Measurements from ENCODE around the gene CACTIN. TPM values are rescaled to one million over a fixed set of nuclear protein-coding genes. Genes with fewer than 3 reads are reported as not detected.

Gene CACTIN
- 21.2 and 24.3 TPM in 2 replicates for total RNA-seq (2012; rRNA removed)

DNA sequence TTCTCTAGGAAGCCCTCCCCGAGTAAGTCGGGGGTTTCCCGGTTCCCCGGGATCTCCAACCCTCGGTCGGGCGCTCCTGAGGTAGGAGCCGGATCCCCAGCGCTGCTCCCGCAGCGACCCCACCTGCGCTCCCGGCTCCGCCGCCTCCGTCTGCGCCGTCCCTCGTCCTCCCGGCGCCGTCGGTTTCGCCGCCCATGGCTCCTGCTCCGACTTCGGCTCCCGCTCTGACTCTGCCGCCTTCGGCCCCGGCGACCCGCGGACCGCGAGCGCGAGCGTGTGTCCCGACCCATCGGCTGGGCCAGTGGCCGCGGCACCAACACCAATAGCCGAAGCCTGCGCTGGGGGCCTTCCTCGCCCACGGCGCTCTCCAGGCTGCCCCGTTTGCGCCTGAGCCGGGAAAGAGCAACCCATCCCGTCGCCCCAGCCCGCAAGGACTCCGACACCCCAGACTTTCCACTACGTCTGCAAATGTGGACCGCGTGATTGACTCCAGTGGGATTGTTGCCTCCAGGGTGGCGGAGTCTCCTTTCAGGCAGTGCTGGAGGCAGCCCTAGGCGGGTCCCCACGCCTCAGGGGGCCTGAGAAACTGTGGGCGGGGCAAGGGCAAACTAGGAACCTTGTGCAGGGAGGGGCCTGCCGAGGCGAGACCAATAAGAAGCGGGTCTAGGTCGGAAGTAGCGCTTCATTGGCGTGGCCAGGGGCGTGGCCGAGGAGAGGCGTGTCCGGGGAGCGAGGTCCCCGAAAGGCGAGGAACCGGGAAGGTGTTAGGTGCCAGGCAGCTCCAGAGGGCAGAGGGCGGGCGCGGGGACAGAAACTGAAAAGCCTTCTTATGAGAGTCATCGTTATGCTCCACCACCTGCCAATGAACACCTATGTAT lies at the start of gene CACTIN:
Gene CACTIN (minus strand): TSS at position 318 of the 878 bp plus-strand sequence. CDS start 28 bp downstream, at position 290.
- H3K27me3 ChIP-seq (ENCODE audit: control insufficient read depth, insufficient read depth, low read length): no peaks in the 10 kb centered on the region
- peak within 1 kb of the TSS; percentile 83 for H3K4me3 ChIP-seq (ENCODE audit: low read length)
- no peaks in the 10 kb centered on the region for H3K9me3 ChIP-seq (replicated peaks; ENCODE audit: low read length)
- H3K4me1 ChIP-seq (ENCODE audit: control insufficient read depth, insufficient read depth, low read length): peaks cover 9% of the 10 kb centered on the region
- H3K4me2 ChIP-seq (ENCODE audit: low read length): peak within 1 kb of the TSS; percentile 85
- peaks cover 7% of the 10 kb centered on the region for H3K36me3 ChIP-seq (ENCODE audit: insufficient read depth, low read length)
- peak within 1 kb of the TSS; percentile 90 for H3K9ac ChIP-seq (ENCODE audit: low read depth, low read length)

DNA sequence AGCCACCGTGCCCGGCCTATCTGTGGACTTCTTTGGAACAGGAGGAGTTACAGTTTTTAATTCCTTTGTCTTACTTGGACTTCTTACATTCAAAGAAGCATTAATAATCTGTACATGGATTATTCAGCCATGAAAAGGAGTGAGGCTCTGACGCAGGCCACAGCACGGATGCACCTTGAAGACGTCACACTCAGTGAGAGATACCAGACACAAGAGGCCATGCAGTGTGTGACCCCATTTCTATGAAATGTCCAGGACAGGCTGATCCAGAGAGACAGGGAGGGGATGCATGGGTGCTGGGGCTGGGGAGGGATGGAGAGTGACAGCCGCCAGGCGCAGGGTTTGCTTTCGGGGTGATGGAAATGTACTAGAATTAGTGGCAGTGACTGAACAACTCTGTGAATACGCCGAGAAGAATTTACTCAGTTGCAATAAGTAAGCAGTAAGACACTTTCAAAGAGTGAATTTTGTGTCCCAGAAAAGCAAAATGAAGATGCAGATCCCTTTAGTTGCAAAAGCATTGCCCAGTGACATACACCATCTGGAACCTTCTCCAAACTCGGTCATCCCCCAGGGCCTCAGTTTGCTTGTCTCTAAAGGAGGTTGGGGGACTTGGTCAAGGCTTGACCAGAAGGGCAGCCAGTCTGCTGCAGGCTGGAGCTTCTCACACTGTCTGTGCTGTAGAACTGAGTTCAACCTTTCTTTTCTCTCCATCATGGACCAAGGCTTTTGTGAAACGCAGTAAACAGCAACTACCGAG lies 48.4 kb upstream of the CACTIN start:
- no peak overlapping the region for H3K9ac ChIP-seq (ENCODE audit: low read depth, low read length)
- no peak overlapping the region for H3K4me3 ChIP-seq (ENCODE audit: low read length)
- no peaks in the 10 kb centered on the region for H3K27me3 ChIP-seq (ENCODE audit: control insufficient read depth, insufficient read depth, low read length)
- no peak overlapping the region for H3K4me2 ChIP-seq (ENCODE audit: low read length)
- H3K9me3 ChIP-seq (replicated peaks; ENCODE audit: low read length): no peaks in the 10 kb centered on the region
- peaks cover 27% of the 10 kb centered on the region for H3K4me1 ChIP-seq (ENCODE audit: control insufficient read depth, insufficient read depth, low read length)
- H3K36me3 ChIP-seq (ENCODE audit: insufficient read depth, low read length): no peaks in the 10 kb centered on the region

DNA sequence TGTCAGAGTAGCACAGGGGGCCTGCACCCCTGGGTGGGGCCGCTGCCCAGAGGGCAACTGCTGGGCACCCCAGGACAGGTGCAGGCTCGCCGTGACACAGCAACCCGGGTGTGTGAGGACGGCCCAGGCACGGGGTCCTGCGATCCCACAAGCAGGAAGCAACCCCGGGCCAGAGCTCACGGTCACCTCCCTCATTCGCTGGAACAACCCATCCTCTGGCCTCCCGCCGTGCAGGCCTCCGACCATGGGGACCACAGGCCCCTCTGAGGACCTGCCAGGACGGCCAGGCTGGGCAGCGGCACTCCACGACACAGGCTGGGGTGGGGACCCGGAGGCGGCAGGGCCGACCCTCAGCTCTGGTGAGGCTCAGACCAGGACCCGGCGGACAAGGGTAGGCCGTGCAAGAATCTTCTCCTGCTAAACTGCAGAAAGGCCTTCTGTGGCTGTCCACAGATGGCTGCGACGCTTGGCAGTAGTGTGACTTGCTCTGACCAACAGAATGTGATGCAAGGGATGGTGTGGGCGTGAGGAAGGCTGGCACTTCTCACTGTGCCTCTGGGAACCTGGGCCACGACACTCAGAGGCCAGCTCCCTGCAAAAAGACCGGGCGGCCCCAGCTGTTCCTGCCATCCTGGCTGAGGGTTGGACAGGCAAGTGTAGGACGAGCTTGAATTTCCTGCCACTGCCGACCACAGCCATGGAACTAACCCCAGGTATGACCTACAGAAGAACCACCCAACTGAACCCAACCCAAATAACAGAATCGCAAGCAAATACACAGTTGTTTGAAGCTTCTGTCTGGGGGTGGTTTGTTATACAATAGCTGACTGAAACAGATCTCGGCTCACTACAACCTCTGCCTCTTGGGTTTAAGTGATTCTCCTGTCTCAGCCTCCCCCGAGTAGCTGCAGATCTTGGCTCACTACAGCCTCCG lies 47.2 kb upstream of the CACTIN start:
- peaks cover 27% of the 10 kb centered on the region for H3K4me1 ChIP-seq (ENCODE audit: control insufficient read depth, insufficient read depth, low read length)
- H3K9me3 ChIP-seq (replicated peaks; ENCODE audit: low read length): no peaks in the 10 kb centered on the region
- H3K4me3 ChIP-seq (ENCODE audit: low read length): no peak overlapping the region
- H3K4me2 ChIP-seq (ENCODE audit: low read length): no peak overlapping the region
- no peaks in the 10 kb centered on the region for H3K27me3 ChIP-seq (ENCODE audit: control insufficient read depth, insufficient read depth, low read length)
- H3K9ac ChIP-seq (ENCODE audit: low read depth, low read length): no peak overlapping the region
- no peaks in the 10 kb centered on the region for H3K36me3 ChIP-seq (ENCODE audit: insufficient read depth, low read length)

DNA sequence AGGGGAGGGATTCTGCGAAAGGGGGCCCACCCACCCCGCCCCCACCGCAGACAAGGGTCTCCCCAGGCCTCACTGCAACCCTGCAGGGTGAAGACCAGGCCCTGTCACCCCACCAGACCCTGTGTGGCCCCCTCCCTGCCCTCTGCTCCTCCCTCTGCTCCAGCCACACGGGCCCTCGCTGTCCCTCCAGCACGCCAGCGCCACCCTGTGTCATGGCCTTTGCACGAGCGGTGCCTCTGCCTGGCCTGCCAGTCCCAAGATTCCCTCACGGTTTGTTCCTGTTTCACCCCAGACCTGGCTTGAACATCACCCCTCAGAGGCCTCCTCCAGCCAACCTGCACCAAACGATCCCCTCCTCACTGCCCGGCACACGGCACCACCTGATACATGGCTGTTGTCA lies 46.4 kb upstream of the CACTIN start:
- Histone ChIP-seq H3K9ac (ENCODE audit: low read depth, low read length) (no peak overlapping the region), H3K4me3 (ENCODE audit: low read length) (no peak overlapping the region), H3K9me3 (replicated peaks; ENCODE audit: low read length) (no peaks in the 10 kb centered on the region), H3K4me1 (ENCODE audit: control insufficient read depth, insufficient read depth, low read length) (peaks cover 27% of the 10 kb centered on the region), H3K36me3 (ENCODE audit: insufficient read depth, low read length) (no peaks in the 10 kb centered on the region), H3K4me2 (ENCODE audit: low read length) (no peak overlapping the region), H3K27me3 (ENCODE audit: control insufficient read depth, insufficient read depth, low read length) (no peaks in the 10 kb centered on the region)

DNA sequence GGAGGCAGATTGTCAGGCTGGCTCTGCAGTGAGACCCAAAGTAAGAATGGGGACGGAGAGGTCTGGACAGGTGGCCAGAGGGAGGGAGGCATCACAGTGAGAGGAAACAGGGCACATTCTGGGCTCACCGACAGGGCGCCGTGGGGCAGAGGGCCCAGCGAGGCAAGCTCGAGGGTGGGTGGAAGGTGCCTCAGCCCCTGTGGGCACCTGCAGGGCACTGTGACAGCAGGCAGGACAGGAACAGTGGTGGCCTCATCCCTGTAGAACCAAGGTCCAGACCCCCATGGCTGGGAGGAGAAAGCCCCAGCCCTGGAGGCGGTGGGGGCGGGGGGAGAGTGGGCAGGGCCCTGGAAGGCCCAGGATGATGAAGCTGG lies 46.0 kb upstream of the CACTIN start:
- no peak overlapping the region for H3K9ac ChIP-seq (ENCODE audit: low read depth, low read length)
- H3K36me3 ChIP-seq (ENCODE audit: insufficient read depth, low read length): no peaks in the 10 kb centered on the region
- H3K4me2 ChIP-seq (ENCODE audit: low read length): no peak overlapping the region
- H3K4me3 ChIP-seq (ENCODE audit: low read length): no peak overlapping the region
- H3K9me3 ChIP-seq (replicated peaks; ENCODE audit: low read length): no peaks in the 10 kb centered on the region
- peaks cover 27% of the 10 kb centered on the region for H3K4me1 ChIP-seq (ENCODE audit: control insufficient read depth, insufficient read depth, low read length)
- H3K27me3 ChIP-seq (ENCODE audit: control insufficient read depth, insufficient read depth, low read length): no peaks in the 10 kb centered on the region

DNA sequence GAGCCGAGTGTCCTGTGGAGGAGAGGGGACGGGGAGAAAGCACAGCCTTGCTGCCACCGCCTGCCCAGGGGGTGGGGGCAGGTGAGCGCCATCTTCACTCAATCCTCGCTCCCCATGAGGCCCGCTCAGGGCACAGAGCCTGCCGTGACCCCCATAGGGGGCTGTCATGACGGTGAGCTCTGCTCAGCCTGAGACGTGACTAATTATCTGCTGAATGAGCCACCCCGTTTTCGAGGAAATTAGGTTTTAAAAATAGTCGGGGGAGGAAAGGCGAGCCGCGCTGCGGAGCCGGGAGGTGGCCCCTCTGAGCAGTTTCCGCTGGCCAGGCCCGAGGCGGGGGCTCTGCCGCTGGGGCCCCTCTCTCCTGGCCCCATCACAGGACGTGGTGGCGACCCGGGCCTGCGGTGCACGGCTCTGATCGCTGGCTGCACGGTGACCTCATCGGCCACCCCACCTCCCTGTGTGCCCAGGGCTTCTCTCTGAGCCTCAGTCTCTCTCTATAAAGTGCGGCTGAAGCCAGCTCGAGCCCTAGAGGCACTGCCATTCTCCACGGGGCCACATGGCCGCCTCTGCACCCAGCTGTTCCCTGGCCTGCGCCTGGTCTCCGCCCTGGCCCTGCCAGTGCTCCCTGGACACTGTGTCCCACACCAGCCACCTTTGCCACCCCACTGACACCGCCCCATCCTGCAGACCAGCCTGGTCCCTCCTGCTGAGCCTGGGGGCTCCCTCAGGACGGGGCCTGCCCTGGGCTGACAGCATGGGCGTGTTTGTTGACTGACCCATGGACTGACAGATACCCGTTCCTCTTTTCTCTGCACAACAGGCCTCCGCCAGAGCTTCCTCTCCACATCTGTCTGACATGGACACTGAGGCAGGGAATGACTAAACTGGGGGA lies 45.3 kb upstream of the CACTIN start:
- H3K9ac ChIP-seq (ENCODE audit: low read depth, low read length): peak overlapping the region; percentile 79

DNA sequence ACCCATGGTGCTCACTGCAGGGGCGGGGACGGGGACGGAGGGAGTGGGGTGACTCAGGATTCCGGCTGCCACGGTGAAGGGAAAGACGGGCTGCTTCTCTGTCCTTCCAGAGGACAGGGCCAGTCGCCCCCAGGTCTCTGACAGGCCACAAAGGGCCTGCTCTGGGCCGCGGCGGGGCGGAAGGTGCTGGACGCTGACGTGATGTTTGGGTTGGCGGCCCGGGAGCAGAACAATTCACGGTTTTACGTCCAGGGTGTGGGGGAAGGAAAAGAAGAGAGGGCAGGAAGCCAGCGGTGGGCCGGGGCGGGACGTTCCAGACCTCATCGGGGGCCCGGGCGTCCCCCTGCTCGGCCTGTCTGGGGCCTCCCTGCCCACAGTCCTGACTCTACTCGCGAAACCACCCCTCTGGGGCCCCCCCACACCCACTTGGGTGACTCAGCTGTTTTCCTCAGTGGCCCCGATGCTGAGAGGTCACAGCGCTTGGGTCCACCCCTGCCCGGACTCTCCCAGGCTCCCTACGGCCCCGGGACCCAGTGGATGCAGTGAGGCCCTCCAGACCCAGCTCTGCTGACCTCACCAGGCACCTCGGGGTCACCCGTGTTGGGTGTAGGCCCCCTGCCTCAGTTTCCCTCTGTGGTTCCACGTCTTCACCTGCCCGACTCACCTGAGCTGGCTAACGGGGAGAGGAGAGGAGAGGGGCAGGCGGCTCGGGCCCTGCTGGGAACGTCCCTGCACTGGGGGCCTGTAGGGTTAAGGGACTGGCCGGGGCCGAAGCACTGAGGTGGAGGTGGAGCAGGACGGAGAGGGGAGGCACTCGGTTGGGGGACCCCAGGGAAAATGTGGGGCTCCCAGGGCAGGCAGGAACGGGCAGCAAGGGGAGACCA lies 44.4 kb upstream of the CACTIN start:
- Histone ChIP-seq H3K9ac (ENCODE audit: low read depth, low read length) (peak overlapping the region; percentile 79), H3K36me3 (ENCODE audit: insufficient read depth, low read length) (peaks cover 2% of the 10 kb centered on the region), H3K27me3 (ENCODE audit: control insufficient read depth, insufficient read depth, low read length) (no peaks in the 10 kb centered on the region), H3K4me2 (ENCODE audit: low read length) (peak overlapping the region; percentile 77), H3K4me3 (ENCODE audit: low read length) (peak overlapping the region; percentile 55), H3K9me3 (replicated peaks; ENCODE audit: low read length) (no peaks in the 10 kb centered on the region), H3K4me1 (ENCODE audit: control insufficient read depth, insufficient read depth, low read length) (peaks cover 27% of the 10 kb centered on the region)

More for the DNA sequence above, 45.3 kb upstream of the CACTIN start:
- Histone ChIP-seq H3K4me1 (ENCODE audit: control insufficient read depth, insufficient read depth, low read length) (peaks cover 27% of the 10 kb centered on the region), H3K9me3 (replicated peaks; ENCODE audit: low read length) (no peaks in the 10 kb centered on the region), H3K4me2 (ENCODE audit: low read length) (peak overlapping the region; percentile 77), H3K27me3 (ENCODE audit: control insufficient read depth, insufficient read depth, low read length) (no peaks in the 10 kb centered on the region), H3K4me3 (ENCODE audit: low read length) (peak overlapping the region; percentile 55), H3K36me3 (ENCODE audit: insufficient read depth, low read length) (no peaks in the 10 kb centered on the region)

DNA sequence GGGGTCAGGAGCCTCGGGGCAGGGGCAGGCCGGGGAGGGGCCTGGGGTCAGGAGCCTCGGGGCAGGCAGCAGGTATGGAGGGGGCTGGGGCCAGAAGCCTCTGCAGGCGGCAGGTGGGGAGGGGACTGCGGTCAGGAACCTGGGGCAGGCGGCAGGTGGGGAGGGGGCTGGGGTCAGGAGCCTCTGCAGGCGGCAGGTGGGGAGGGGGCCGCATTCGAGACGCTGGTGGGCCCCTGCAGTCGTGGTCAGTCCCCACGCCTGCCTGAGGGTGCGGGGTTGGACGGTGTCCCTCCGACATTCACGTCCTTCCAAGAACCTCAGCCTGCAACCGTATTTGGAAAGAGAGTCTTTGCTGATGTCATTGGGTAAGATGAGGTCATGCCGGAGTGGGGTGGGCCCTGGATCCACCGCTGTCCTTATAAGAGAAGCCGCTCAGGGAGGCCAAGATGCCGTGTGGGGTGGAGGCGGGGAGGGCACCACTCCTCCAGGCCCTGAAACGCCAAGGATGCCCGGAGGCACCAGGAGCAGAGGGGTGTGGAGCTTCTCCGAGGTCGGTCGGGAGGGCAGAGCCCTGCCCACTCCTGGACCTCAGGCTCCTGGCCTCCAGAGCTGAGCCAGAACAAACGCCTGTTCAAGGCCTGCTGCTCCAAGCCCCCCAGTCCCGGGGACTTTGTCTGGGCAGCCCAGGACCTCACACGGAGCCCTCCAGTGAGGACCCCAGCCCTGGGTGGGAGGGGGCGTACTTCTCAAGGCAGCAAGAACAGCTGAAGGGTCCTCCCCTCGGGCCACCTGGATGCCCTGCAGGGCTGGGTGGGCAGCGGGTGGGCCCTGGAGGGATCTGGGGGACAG lies 43.6 kb upstream of the CACTIN start:
- Histone ChIP-seq H3K36me3 (ENCODE audit: insufficient read depth, low read length) (peaks cover 3% of the 10 kb centered on the region), H3K9ac (ENCODE audit: low read depth, low read length) (peak overlapping the region; percentile 79)

More for the DNA sequence above, 43.6 kb upstream of the CACTIN start:
- Histone ChIP-seq H3K4me3 (ENCODE audit: low read length) (peak overlapping the region; percentile 55), H3K9me3 (replicated peaks; ENCODE audit: low read length) (no peaks in the 10 kb centered on the region), H3K4me1 (ENCODE audit: control insufficient read depth, insufficient read depth, low read length) (peaks cover 33% of the 10 kb centered on the region), H3K27me3 (ENCODE audit: control insufficient read depth, insufficient read depth, low read length) (no peaks in the 10 kb centered on the region), H3K4me2 (ENCODE audit: low read length) (peak overlapping the region; percentile 77)

All from skeletal muscle satellite cell (primary cell).